Ishikawa (cell line): Measurements from ENCODE around the gene CPLANE1.

Source experiments
- CEBPB ChIP-seq: IDR thresholded peaks from 2 replicates; pipeline ENCODE4 v1.6.1; 2012
- CREB1 ChIP-seq: IDR thresholded peaks from 2 replicates; pipeline ENCODE4 v1.6.1; 2012; ENCODE audit warnings: low read depth
- EGR1 ChIP-seq: IDR thresholded peaks from 2 replicates; pipeline ENCODE4 v1.6.1; 2012
- EP300 ChIP-seq: IDR thresholded peaks from 2 replicates; pipeline ENCODE4 v1.6.1; 2012; ENCODE audit warnings: borderline replicate concordance
- FOXM1 ChIP-seq: IDR thresholded peaks from 2 replicates; pipeline ENCODE4 v1.6.1; 2012; ENCODE audit warnings: low read depth, borderline replicate concordance
- NFIC ChIP-seq: IDR thresholded peaks from 2 replicates; pipeline ENCODE4 v1.6.1; 2012
- RAD21 ChIP-seq: IDR thresholded peaks from 2 replicates; pipeline ENCODE4 v1.6.1; 2012; ENCODE audit warnings: low read depth
- TAF1 ChIP-seq: IDR thresholded peaks from 2 replicates; pipeline ENCODE4 v1.6.1; 2012; ENCODE audit warnings: low read depth, mild to moderate bottlenecking
- TCF12 ChIP-seq: IDR thresholded peaks from 2 replicates; pipeline ENCODE4 v1.6.1; 2012; ENCODE audit warnings: low read depth
- TEAD4 ChIP-seq: IDR thresholded peaks from 2 replicates; pipeline ENCODE4 v1.6.1; 2012
- YY1 ChIP-seq: IDR thresholded peaks from 2 replicates; pipeline ENCODE4 v1.6.1; 2012; ENCODE audit warnings: low read depth
- ZBTB7A ChIP-seq: IDR thresholded peaks from 2 replicates; pipeline ENCODE4 v1.6.1; 2012; ENCODE audit warnings: low read depth
- TF ChIP-seq, protein P1 (sequence below): IDR thresholded peaks from 2 replicates; pipeline ENCODE4 v1.6.1; 2012
- TF ChIP-seq, protein P2 (sequence below): IDR thresholded peaks from 2 replicates; pipeline ENCODE4 v1.6.1; 2012; ENCODE audit warnings: low read depth, mild to moderate bottlenecking
- TF ChIP-seq, protein P3 (sequence below): IDR thresholded peaks from 2 replicates; pipeline ENCODE4 v1.6.1; 2012

Gene CPLANE1

DNA sequence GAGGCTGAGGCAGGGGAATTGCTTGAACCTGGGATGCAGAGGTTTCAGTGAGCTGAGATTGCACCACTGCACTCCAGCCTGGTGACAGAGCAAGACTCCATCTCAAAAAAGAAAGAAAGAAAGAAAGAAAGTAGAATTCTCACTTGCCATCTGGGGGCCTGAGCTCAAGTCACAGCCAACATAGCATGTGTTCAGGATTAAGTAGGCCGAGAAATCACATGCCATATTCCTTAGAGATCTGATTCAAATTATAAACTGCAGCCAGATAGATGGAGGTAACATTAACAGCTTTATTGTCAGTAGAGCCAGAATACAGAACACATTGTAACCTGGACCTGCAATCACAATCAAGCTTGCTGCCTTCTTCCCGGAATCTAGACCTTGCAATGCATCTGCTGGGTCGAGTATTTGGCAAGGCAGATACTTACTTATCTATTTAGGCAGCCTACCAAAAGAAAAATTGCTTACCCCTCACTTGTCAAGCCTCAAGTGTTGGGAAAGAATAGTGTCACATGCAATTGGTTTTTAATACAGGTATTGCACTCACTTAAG lies 173.7 kb downstream of the CPLANE1 start:
- no peak for TF ChIP-seq NFIC

DNA sequence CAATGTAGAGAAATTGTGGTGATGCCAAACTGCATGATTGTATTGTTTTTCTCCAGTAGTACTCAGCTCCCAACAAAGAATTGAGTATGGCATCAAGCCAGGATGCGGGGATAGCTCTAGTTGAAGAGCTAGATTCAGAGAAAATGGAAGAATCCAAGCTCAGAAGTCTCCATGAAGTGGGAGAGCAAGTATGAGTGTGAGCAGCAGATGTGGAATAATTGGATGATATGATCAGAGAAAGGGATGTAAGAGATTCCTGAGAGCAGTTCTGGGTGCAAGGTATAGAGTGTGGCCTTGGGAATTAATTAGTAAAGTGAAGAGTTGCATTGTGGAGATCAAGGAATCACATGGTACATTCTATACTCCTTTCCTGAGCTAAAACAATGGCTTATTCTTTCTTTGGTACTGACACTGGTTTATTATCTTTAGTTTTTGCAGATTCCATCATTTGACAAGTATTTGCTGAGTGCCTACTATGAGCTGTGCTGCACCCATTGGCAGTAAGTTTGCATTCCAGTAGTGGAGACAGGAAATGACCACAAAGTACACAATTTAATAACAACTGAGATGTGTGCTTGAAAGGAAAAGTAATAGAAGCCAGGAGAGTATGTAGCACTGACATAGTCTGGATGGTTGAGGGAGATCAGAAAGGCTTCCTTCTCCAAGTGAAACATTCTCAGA lies 177.1 kb downstream of the CPLANE1 start:
- TF ChIP-seq YY1 (no peak), TEAD4 (no peak), NFIC (no peak), ZBTB7A (no peak), EP300 (no peak), TCF12 (no peak), TAF1 (no peak), RAD21 (no peak), FOXM1 (no peak), CEBPB (no peak), EGR1 (no peak), CREB1 (no peak)
- TF ChIP-seq, protein P1, sequence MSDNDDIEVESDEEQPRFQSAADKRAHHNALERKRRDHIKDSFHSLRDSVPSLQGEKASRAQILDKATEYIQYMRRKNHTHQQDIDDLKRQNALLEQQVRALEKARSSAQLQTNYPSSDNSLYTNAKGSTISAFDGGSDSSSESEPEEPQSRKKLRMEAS, result no peak
- TF ChIP-seq, protein P2, sequence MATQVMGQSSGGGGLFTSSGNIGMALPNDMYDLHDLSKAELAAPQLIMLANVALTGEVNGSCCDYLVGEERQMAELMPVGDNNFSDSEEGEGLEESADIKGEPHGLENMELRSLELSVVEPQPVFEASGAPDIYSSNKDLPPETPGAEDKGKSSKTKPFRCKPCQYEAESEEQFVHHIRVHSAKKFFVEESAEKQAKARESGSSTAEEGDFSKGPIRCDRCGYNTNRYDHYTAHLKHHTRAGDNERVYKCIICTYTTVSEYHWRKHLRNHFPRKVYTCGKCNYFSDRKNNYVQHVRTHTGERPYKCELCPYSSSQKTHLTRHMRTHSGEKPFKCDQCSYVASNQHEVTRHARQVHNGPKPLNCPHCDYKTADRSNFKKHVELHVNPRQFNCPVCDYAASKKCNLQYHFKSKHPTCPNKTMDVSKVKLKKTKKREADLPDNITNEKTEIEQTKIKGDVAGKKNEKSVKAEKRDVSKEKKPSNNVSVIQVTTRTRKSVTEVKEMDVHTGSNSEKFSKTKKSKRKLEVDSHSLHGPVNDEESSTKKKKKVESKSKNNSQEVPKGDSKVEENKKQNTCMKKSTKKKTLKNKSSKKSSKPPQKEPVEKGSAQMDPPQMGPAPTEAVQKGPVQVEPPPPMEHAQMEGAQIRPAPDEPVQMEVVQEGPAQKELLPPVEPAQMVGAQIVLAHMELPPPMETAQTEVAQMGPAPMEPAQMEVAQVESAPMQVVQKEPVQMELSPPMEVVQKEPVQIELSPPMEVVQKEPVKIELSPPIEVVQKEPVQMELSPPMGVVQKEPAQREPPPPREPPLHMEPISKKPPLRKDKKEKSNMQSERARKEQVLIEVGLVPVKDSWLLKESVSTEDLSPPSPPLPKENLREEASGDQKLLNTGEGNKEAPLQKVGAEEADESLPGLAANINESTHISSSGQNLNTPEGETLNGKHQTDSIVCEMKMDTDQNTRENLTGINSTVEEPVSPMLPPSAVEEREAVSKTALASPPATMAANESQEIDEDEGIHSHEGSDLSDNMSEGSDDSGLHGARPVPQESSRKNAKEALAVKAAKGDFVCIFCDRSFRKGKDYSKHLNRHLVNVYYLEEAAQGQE, result no peak
- TF ChIP-seq, protein P3, sequence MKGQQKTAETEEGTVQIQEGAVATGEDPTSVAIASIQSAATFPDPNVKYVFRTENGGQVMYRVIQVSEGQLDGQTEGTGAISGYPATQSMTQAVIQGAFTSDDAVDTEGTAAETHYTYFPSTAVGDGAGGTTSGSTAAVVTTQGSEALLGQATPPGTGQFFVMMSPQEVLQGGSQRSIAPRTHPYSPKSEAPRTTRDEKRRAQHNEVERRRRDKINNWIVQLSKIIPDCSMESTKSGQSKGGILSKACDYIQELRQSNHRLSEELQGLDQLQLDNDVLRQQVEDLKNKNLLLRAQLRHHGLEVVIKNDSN, result no peak

DNA sequence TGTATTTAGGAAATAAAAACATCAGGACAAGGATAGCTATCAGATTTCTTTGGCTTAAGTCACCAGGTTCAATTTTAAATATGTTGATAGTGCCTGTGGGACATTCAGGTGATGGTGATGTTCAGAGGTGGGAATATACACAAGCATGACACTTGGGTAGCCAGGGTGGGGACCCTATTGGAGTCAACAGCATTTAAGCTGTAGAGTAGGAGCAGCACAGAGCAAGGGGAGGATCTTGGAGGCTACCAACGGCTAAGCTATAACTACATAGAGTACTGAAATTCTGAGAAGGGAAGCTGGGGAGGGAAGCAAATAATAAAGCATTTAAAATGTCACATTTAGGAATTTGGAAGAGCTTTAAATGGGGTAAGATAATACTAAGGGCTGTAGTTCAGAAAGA lies 177.7 kb downstream of the CPLANE1 start:
- TF ChIP-seq NFIC, result no peak
- TF ChIP-seq RAD21, result no peak
- TF ChIP-seq, protein P1, result no peak
- no peak for TF ChIP-seq YY1
- no peak for TF ChIP-seq ZBTB7A
- TF ChIP-seq CEBPB, result no peak
- TF ChIP-seq, protein P2, result no peak
- no peak for TF ChIP-seq EP300
- no peak for TF ChIP-seq TCF12
- TF ChIP-seq CREB1, result no peak
- no peak for TF ChIP-seq EGR1
- TF ChIP-seq TAF1, result no peak
- TF ChIP-seq, protein P3, result no peak
- TF ChIP-seq TEAD4, result no peak
- no peak for TF ChIP-seq FOXM1

DNA sequence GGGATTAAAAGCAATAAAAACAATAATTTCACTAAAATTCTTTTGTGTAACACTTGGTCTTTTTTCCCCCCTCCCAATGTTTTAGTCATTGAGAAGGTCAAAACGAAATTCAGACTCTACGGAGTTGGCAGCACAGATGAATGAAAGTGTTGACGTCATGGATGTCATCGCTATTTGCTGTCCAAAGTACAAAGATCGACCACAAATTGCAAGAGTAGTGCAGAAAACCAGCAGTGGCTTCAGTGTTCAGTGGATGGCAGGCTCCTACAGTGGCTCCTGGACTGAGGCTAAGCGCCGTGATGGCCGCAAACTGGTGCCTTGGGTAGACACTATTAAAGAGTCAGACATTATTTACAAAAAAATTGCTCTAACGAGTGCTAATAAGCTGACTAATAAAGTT lies 184.7 kb downstream of the CPLANE1 start:
- no peak for TF ChIP-seq NFIC
- TF ChIP-seq, protein P2, result no peak
- TF ChIP-seq ZBTB7A, result no peak
- TF ChIP-seq TEAD4, result no peak
- TF ChIP-seq EGR1, result no peak
- no peak for TF ChIP-seq TCF12
- TF ChIP-seq, protein P1, result no peak
- no peak for TF ChIP-seq CREB1
- no peak for TF ChIP-seq TAF1

DNA sequence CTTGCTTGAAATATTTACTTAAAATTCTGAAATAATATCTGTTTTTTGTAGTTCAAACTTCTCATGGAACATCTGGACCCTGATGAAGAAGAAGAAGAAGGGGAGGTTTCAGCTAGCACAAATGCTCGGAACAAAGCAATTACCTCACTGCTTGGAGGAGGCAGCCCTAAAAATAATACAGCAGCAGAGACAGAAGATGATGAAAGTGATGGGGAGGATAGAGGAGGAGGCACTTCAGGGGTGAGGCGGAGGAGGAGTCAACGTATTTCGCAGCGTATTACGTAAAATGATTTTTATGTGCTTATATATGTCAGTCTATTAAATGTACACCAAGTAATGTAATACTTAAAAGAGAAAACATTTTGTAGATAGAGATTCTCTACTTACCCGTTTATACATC lies 185.4 kb downstream of the CPLANE1 start:
- TF ChIP-seq NFIC, result no peak
- TF ChIP-seq YY1, result no peak
- TF ChIP-seq FOXM1, result no peak
- no peak for TF ChIP-seq TAF1
- TF ChIP-seq, protein P2, result no peak
- TF ChIP-seq TCF12, result no peak
- TF ChIP-seq, protein P1, result no peak
- TF ChIP-seq, protein P3, result no peak
- TF ChIP-seq EP300, result no peak
- no peak for TF ChIP-seq CEBPB
- no peak for TF ChIP-seq RAD21
